Loucy (cell line): ENCODE results near the gene TSPO.

ENCODE experiments used
- H2AFZ ChIP-seq: fragments of 200-600 bp; sonication (generic); 2 replicates; pipeline ENCODE4 v1.6.0; 2016; ENCODE audit warnings: antibody characterized with exemption, mild to moderate bottlenecking, low read length, moderate library complexity
- H3F3A ChIP-seq: fragments of 200-600 bp; 2 replicates; pipeline ENCODE4 v1.6.0; 2016; ENCODE audit warnings: antibody characterized with exemption, low read depth, mild to moderate bottlenecking
- H3K27me3 ChIP-seq: fragments of 200-600 bp; sonication (generic); 2 replicates; pipeline ENCODE4 v1.6.1; 2014; ENCODE audit warnings: low read length, mild to moderate bottlenecking; ENCODE audit not compliant: insufficient read depth, poor library complexity, severe bottlenecking
- H3K36me3 ChIP-seq: fragments of 200-600 bp; sonication (generic); 2 replicates; pipeline ENCODE4 v1.6.1; 2016; ENCODE audit warnings: low read length; ENCODE audit not compliant: insufficient read depth
- H3K4me1 ChIP-seq: fragments of 200-600 bp; sonication (generic); 2 replicates; pipeline ENCODE4 v1.5.1; 2014; ENCODE audit warnings: low read length, mild to moderate bottlenecking; ENCODE audit not compliant: insufficient read depth, poor library complexity, severe bottlenecking
- H3K4me2 ChIP-seq: fragments of 200-600 bp; sonication (generic); 2 replicates; pipeline ENCODE4 v1.6.0; 2014; ENCODE audit warnings: antibody characterized with exemption, low read length, low read depth, mild to moderate bottlenecking; ENCODE audit not compliant: poor library complexity, severe bottlenecking
- H3K4me3 ChIP-seq: fragments of 200-600 bp; sonication (generic); 2 replicates; pipeline ENCODE4 v1.5.1; 2014; ENCODE audit warnings: low read length, mild to moderate bottlenecking, mixed read lengths; ENCODE audit not compliant: poor library complexity, severe bottlenecking
- H3K79me2 ChIP-seq: fragments of 200-600 bp; sonication (generic); 2 replicates; pipeline ENCODE4 v1.6.1; 2014; ENCODE audit warnings: low read length; ENCODE audit not compliant: insufficient read depth
- H3K9ac ChIP-seq: fragments of 200-600 bp; sonication (generic); 2 replicates; pipeline ENCODE4 v1.6.0; 2014; ENCODE audit warnings: mild to moderate bottlenecking, low read depth, low read length, moderate library complexity; ENCODE audit not compliant: poor library complexity, severe bottlenecking
- H3K9me2 ChIP-seq: fragments of 200-600 bp; sonication (generic); replicated peaks from 2 replicates; pipeline ENCODE4 v1.6.1; 2016; ENCODE audit warnings: low read depth, low read length, mixed read lengths
- H3K9me3 ChIP-seq: fragments of 200-600 bp; sonication (generic); 2 replicates; pipeline ENCODE4 v1.6.1; 2014; ENCODE audit warnings: mild to moderate bottlenecking, antibody characterized with exemption, low read length, low read depth; ENCODE audit not compliant: insufficient read depth
- H4K20me1 ChIP-seq: fragments of 200-600 bp; sonication (generic); 2 replicates; pipeline ENCODE4 v1.6.0; 2014; ENCODE audit warnings: antibody characterized with exemption, low read length, mild to moderate bottlenecking; ENCODE audit not compliant: insufficient read depth, poor library complexity, severe bottlenecking
- CTCF ChIP-seq: fragments of 200-600 bp; sonication (generic); conservative IDR thresholded peaks from 2 replicates; pipeline ENCODE4 v1.5.1; 2014; ENCODE audit warnings: mild to moderate bottlenecking, antibody characterized with exemption, low read length
- EZH2phosphoT487 ChIP-seq: fragments of 200-600 bp; IDR thresholded peaks from 2 replicates; pipeline ENCODE4 v1.6.1; 2018; ENCODE audit warnings: antibody characterized with exemption, mild to moderate bottlenecking, moderate library complexity, borderline replicate concordance

The TSPO gene

GRCh38 chr22:43191831-43192230 is 40.5 kb downstream of the TSPO start:
- no peaks in the 10 kb centered on the region for H4K20me1 ChIP-seq
- no peak overlapping the region for H3K4me3 ChIP-seq
- H3K79me2 ChIP-seq = 0 out of 2 replicates have a peak, but pooled peaks cover under 1% of the 10 kb centered on the region
- H3K27me3 ChIP-seq = peaks cover 8% of the 10 kb centered on the region
- no peaks in the 10 kb centered on the region for H3F3A ChIP-seq
- H3K4me1 ChIP-seq = peaks cover 5% of the 10 kb centered on the region
- no peak overlapping the region for H2AFZ ChIP-seq
- H3K4me2 ChIP-seq = no peak overlapping the region
- no peaks in the 10 kb centered on the region for H3K36me3 ChIP-seq
- H3K9me3 ChIP-seq = no peaks in the 10 kb centered on the region
- no peaks in the 10 kb centered on the region for H3K9me2 ChIP-seq
- TF ChIP-seq CTCF (no peak), EZH2phosphoT487 (no peak)
- H3K9ac ChIP-seq = no peak overlapping the region

GRCh38 chr22:43197271-43197941 is 46.0 kb downstream of the TSPO start:
- Histone ChIP-seq H3K4me3 (no peak overlapping the region), H3K4me1 (no peaks in the 10 kb centered on the region), H3K9ac (no peak overlapping the region), H3F3A (no peaks in the 10 kb centered on the region), H3K4me2 (no peak overlapping the region), H4K20me1 (no peaks in the 10 kb centered on the region), H3K9me3 (no peaks in the 10 kb centered on the region), H3K79me2 (no peaks in the 10 kb centered on the region), H3K9me2 (no peaks in the 10 kb centered on the region), H3K27me3 (no peaks in the 10 kb centered on the region), H3K36me3 (no peaks in the 10 kb centered on the region), H2AFZ (no peak overlapping the region)
- no peak for TF ChIP-seq CTCF
- no peak for TF ChIP-seq EZH2phosphoT487

DNA sequence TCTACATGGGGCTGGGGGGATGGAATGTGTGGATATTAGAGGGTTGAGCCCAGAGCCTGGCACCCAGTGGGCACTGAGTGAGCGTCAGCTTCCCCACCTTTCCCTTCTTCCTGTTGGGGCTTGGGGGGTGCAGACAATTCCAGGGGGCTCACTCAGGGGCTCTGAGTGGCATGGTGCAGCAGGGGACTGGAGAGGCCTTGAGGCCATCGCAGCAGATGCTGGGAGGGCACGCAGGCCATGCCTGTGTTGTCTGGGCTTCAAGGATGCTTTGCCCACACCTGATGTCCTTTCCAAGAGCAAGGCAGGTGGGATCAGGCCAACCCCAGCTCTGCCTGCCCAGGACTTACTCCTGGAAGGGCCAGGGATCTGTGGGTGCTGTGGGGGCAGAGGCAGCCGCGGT is 46.8 kb downstream of the TSPO start:
- no peaks in the 10 kb centered on the region for H4K20me1 ChIP-seq
- H2AFZ ChIP-seq = no peak overlapping the region
- no peak overlapping the region for H3K9ac ChIP-seq
- H3F3A ChIP-seq = no peaks in the 10 kb centered on the region
- no peak overlapping the region for H3K4me2 ChIP-seq
- H3K9me2 ChIP-seq = no peaks in the 10 kb centered on the region
- H3K9me3 ChIP-seq = no peaks in the 10 kb centered on the region
- H3K79me2 ChIP-seq = no peaks in the 10 kb centered on the region
- no peaks in the 10 kb centered on the region for H3K36me3 ChIP-seq
- H3K4me1 ChIP-seq = no peaks in the 10 kb centered on the region
- TF ChIP-seq CTCF (no peak), EZH2phosphoT487 (no peak)
- H3K27me3 ChIP-seq = no peaks in the 10 kb centered on the region
- no peak overlapping the region for H3K4me3 ChIP-seq
